SU-DHL-6 (cell line): ENCODE results near the gene KBTBD8.
A peak's percentile ranks its signal among the peaks of the same experiment; 100 is the strongest.

ENCODE experiments used
- H2AFZ ChIP-seq: fragments of 200-600 bp; sonication (generic); 2 replicates; pipeline ENCODE4 v1.6.1; 2014; ENCODE audit warnings: low read depth, mild to moderate bottlenecking, moderate library complexity, mixed read lengths, antibody characterized with exemption, low read length; ENCODE audit not compliant: severe bottlenecking
- H3F3A ChIP-seq: fragments of 200-600 bp; shearing (Covaris generic); 2 replicates; pipeline ENCODE4 v1.6.0; 2016; ENCODE audit warnings: antibody characterized with exemption, mild to moderate bottlenecking; ENCODE audit not compliant: insufficient read depth
- H3K27ac ChIP-seq: fragments of 200-600 bp; sonication (generic); 2 replicates; pipeline ENCODE4 v1.5.1; 2016; ENCODE audit warnings: low read depth, mild to moderate bottlenecking, low read length, moderate library complexity, mixed read lengths
- H3K27me3 ChIP-seq: fragments of 200-600 bp; sonication (generic), shearing (Covaris generic); 2 replicates; pipeline ENCODE4 v1.6.0; 2014; ENCODE audit warnings: mild to moderate bottlenecking, low read length
- H3K36me3 ChIP-seq: fragments of 200-600 bp; sonication (generic); 2 replicates; pipeline ENCODE4 v1.6.1; 2014; ENCODE audit warnings: mild to moderate bottlenecking, low read length, mixed read lengths
- H3K4me2 ChIP-seq: fragments of 300-600, 200-600 bp; shearing (Covaris generic), sonication (generic); 2 replicates; pipeline ENCODE4 v1.6.0; 2014; ENCODE audit warnings: low read length, low read depth, mild to moderate bottlenecking; ENCODE audit not compliant: poor library complexity, severe bottlenecking
- H3K4me3 ChIP-seq: fragments of 200-600 bp; sonication (generic); 2 replicates; pipeline ENCODE4 v1.5.1; 2014; ENCODE audit warnings: antibody characterized with exemption, low read length, mild to moderate bottlenecking, mixed read lengths; ENCODE audit not compliant: insufficient read depth, poor library complexity, severe bottlenecking
- H3K79me2 ChIP-seq: fragments of 200-600 bp; sonication (generic); 2 replicates; pipeline ENCODE4 v1.6.1; 2014; ENCODE audit warnings: mild to moderate bottlenecking, low read length, moderate library complexity; ENCODE audit not compliant: insufficient read depth
- H3K9ac ChIP-seq: fragments of 200-600 bp; sonication (generic); 2 replicates; pipeline ENCODE4 v1.7.0; 2014; ENCODE audit warnings: mild to moderate bottlenecking, low read length
- H3K9me2 ChIP-seq: fragments of 200-600 bp; sonication (generic); replicated peaks from 2 replicates; pipeline ENCODE4 v1.6.1; 2014; ENCODE audit warnings: low read length; ENCODE audit not compliant: insufficient read depth
- H3K9me3 ChIP-seq: fragments of 200-600 bp; sonication (generic); 2 replicates; pipeline ENCODE4 v1.6.1; 2014; ENCODE audit warnings: low read length, mixed read lengths; ENCODE audit not compliant: insufficient read depth
- H4K20me1 ChIP-seq: fragments of 200-600 bp; sonication (generic); 2 replicates; pipeline ENCODE4 v1.6.1; 2014; ENCODE audit warnings: low read depth, mild to moderate bottlenecking, antibody characterized with exemption, low read length, moderate library complexity, mixed read lengths
- CTCF ChIP-seq: fragments of 200-600 bp; sonication (generic); IDR thresholded peaks from one replicate; pipeline ENCODE4 v1.5.1; 2017; ENCODE audit warnings: antibody characterized with exemption, mild to moderate bottlenecking, low read length, moderate library complexity; ENCODE audit not compliant: insufficient read depth, poor library complexity, severe bottlenecking
- EZH2phosphoT487 ChIP-seq: fragments of 200-600 bp; sonication (generic), shearing (Covaris generic); conservative IDR thresholded peaks from 2 replicates; pipeline ENCODE4 v1.6.1; 2018; ENCODE audit warnings: mild to moderate bottlenecking, antibody characterized with exemption, low read length, moderate library complexity, mixed read lengths

The KBTBD8 gene

GRCh38 chr3:67048067-67048714, 50.1 kb downstream of the KBTBD8 start:
- Histone ChIP-seq H2AFZ (no peak overlapping the region), H3K4me3 (peak overlapping the region; percentile 47), H3F3A (peaks cover 64% of the 10 kb centered on the region), H3K79me2 (no peaks in the 10 kb centered on the region), H4K20me1 (no peaks in the 10 kb centered on the region), H3K27ac (peak overlapping the region; percentile 98), H3K9ac (peak overlapping the region; percentile 60), H3K27me3 (no peaks in the 10 kb centered on the region), H3K9me2 (no peaks in the 10 kb centered on the region), H3K36me3 (peaks cover 3% of the 10 kb centered on the region; the same call in 1 of the 2 replicates), H3K9me3 (no peaks in the 10 kb centered on the region), H3K4me2 (peak overlapping the region; percentile 100)
- TF ChIP-seq EZH2phosphoT487 (no peak), CTCF (no peak)

GRCh38 chr3:67048715-67049074, 50.6 kb downstream of the KBTBD8 start:
- no peaks in the 10 kb centered on the region for H4K20me1 ChIP-seq
- peak overlapping the region; percentile 60 for H3K9ac ChIP-seq
- peak overlapping the region; percentile 100 for H3K4me2 ChIP-seq
- H3K9me3 ChIP-seq: no peaks in the 10 kb centered on the region
- H2AFZ ChIP-seq: no peak overlapping the region
- TF ChIP-seq EZH2phosphoT487 (no peak), CTCF (no peak)
- no peaks in the 10 kb centered on the region for H3K9me2 ChIP-seq
- no peaks in the 10 kb centered on the region for H3K79me2 ChIP-seq
- peak overlapping the region; percentile 10 for H3K4me3 ChIP-seq
- H3F3A ChIP-seq: peaks cover 64% of the 10 kb centered on the region
- peak overlapping the region; percentile 98 for H3K27ac ChIP-seq
- no peaks in the 10 kb centered on the region for H3K27me3 ChIP-seq
- peaks cover 3% of the 10 kb centered on the region; the same call in 1 of the 2 replicates for H3K36me3 ChIP-seq

- peaks cover 5% of the 10 kb centered on the region; the same call in 1 of the 2 replicates for H3F3A ChIP-seq
- peak overlapping the region; percentile 63 for H2AFZ ChIP-seq
- no peaks in the 10 kb centered on the region for H3K79me2 ChIP-seq
- peaks cover 3% of the 10 kb centered on the region; the same call in 1 of the 2 replicates for H3K36me3 ChIP-seq
- no peak overlapping the region for H3K9ac ChIP-seq
- H3K9me3 ChIP-seq: peaks cover 4% of the 10 kb centered on the region; the same call in 1 of the 2 replicates
- H3K27me3 ChIP-seq: no peaks in the 10 kb centered on the region
- no peak overlapping the region for H3K4me3 ChIP-seq
- no peaks in the 10 kb centered on the region for H4K20me1 ChIP-seq
- no peak overlapping the region for H3K4me2 ChIP-seq
- H3K9me2 ChIP-seq: no peaks in the 10 kb centered on the region
- no peak for TF ChIP-seq CTCF
- no peak for TF ChIP-seq EZH2phosphoT487
- H3K27ac ChIP-seq: no peak overlapping the region; the same call in 1 of the 2 replicates
Measured at GRCh38 chr3:67059443-67059842, 61.3 kb downstream of the KBTBD8 start.
